Esophagus muscularis mucosa (tissue), 2 donors: ENCODE results near the gene CLEC16A.

Source experiments
- POLR2A ChIP-seq: fragments of 450-650 bp; IDR thresholded peaks from one replicate; pipeline ENCODE4 v1.6.1; 2017; ENCODE audit warnings: antibody characterized with exemption, moderate library complexity, mild to moderate bottlenecking, low read depth
- POLR2AphosphoS5 ChIP-seq, 2 donors: sonication (generic); formaldehyde crosslinking; IDR thresholded peaks; one replicate each; pipeline ENCODE4 v1.6.1; 2017; ENCODE audit warnings: antibody characterized with exemption in 2 of 2

- TF ChIP-seq POLR2A, result no peak
- no peak for TF ChIP-seq POLR2AphosphoS5 (IDR thresholded peaks at IDR 0.05)
Measured at GRCh38 chr16:11011326-11011725, 67.0 kb downstream of the CLEC16A start.
